GM12878 (cell line): Measurements from ENCODE around the gene SLC35F3. TPM values are rescaled to one million over a fixed set of nuclear protein-coding genes. Genes with fewer than 3 reads are reported as not detected.

ENCODE experiments used
- ATAC-seq: fragments of 200-7000 bp; cut with Tn5 transposase; 3 replicates; pipeline ENCODE4 v1.9.1; 2020; ENCODE audit warnings: mild to moderate bottlenecking, moderate library complexity
- BruUV-seq: library from RNA; stranded (reverse); fragments of 400-500 nt; replicated peaks from 2 replicates; lab custom pipeline; 2021; lab: Mats Ljungman, UMichigan
- CTCF ChIA-PET: fragments of 300-600 bp; sonication (Branson Sonifier 250); formaldehyde crosslinking; extraction: SDS; loops from one replicate; lab custom pipeline; 2021; ENCODE audit warnings: inconsistent platforms; lab: Yijun Ruan, JAX
- POLR2A ChIA-PET: fragments of 350-600 bp; formaldehyde crosslinking; extraction: SDS; loops from one replicate; lab custom pipeline; 2021; ENCODE audit warnings: inconsistent platforms; lab: Charles Lee
- RAD21 ChIA-PET: fragments of 300-600 bp; sonication (Branson Sonifier 250); formaldehyde crosslinking; loops from one replicate; lab custom pipeline; 2023; ENCODE audit warnings: antibody characterized with exemption; ENCODE audit not compliant: unreplicated experiment; lab: Charles Lee
- SMC1A ChIA-PET: fragments of 300-600 bp; sonication (Branson Sonifier 250); formaldehyde crosslinking; loops from one replicate; lab custom pipeline; 2023; ENCODE audit not compliant: unreplicated experiment, uncharacterized antibody; lab: Charles Lee
- DNase-seq: peaks from one replicate; pipeline ENCODE4 v3.0.0-alpha.2; 2011; ENCODE audit warnings: low read depth, low spot score
- FAIRE-seq: peaks from 3 replicates; lab custom pipeline; 2011; peaks lifted over from hg19 to GRCh38; lab: Jason Lieb, UNC
- H2AFZ ChIP-seq: 2 replicates; pipeline ENCODE4 v1.6.0; 2011; ENCODE audit warnings: low read depth, low read length, control low read depth; ENCODE audit not compliant: control insufficient read depth
- H3K27ac ChIP-seq: 2 replicates; pipeline ENCODE4 v1.5.1; 2011; ENCODE audit warnings: control low read depth; ENCODE audit not compliant: control insufficient read depth, insufficient read depth
- H3K27me3 ChIP-seq, 2 experiments: replicated peaks in 1 of 2; 2 replicates each; pipeline versions ENCODE4 v1.6.0 to v1.6.1; 2011; ENCODE audit warnings: low read length in 1 of 2; ENCODE audit not compliant: control insufficient read depth in 2 of 2, insufficient read depth in 2 of 2
- H3K36me3 ChIP-seq, 2 experiments: 2 replicates each; pipeline ENCODE4 v1.5.1; 2011; ENCODE audit warnings: low read length in 1 of 2; ENCODE audit not compliant: control insufficient read depth in 2 of 2, insufficient read depth in 2 of 2
- H3K4me1 ChIP-seq: 2 replicates; pipeline ENCODE4 v1.6.1; 2011; ENCODE audit warnings: mild to moderate bottlenecking, low read length, moderate library complexity, mixed read lengths; ENCODE audit not compliant: control insufficient read depth, insufficient read depth
- H3K4me2 ChIP-seq: 2 replicates; pipeline ENCODE4 v1.6.0; 2011; ENCODE audit warnings: control low read depth; ENCODE audit not compliant: control insufficient read depth, insufficient read depth
- H3K4me3 ChIP-seq: fragments of 200-600 bp; sonication (generic); 2 replicates; pipeline ENCODE4 v1.5.1; 2016
- H3K79me2 ChIP-seq: 2 replicates; pipeline ENCODE4 v1.6.0; 2011; ENCODE audit warnings: low read length; ENCODE audit not compliant: control insufficient read depth, insufficient read depth
- H3K9ac ChIP-seq: 2 replicates; pipeline ENCODE4 v1.8.0; 2011; ENCODE audit warnings: low read length, control low read depth, mixed read lengths; ENCODE audit not compliant: control insufficient read depth, insufficient read depth
- H3K9me3 ChIP-seq: replicated peaks from 3 replicates; pipeline ENCODE4 v1.5.1; 2011; ENCODE audit warnings: mild to moderate bottlenecking, low read length; ENCODE audit not compliant: control insufficient read depth, insufficient read depth
- H4K20me1 ChIP-seq: 2 replicates; pipeline ENCODE4 v1.6.0; 2011; ENCODE audit not compliant: control insufficient read depth, insufficient read depth
- EP300 ChIP-seq, 2 experiments: fragments of 150-350 bp in 1 of 2; IDR thresholded peaks; 2 replicates each; pipeline ENCODE4 v1.6.1; 2011 to 2012; ENCODE audit warnings: low read depth in 2 of 2, low read length in 2 of 2, borderline replicate concordance in 1 of 2, improper control_type of control experiment in 1 of 2, inconsistent platforms in 1 of 2; ENCODE audit not compliant: control insufficient read depth in 1 of 2
- NBN ChIP-seq: fragments of 450-650 bp; IDR thresholded peaks from 2 replicates; pipeline ENCODE4 v1.6.1; 2016
- NR2C2 ChIP-seq: IDR thresholded peaks from 2 replicates; pipeline ENCODE4 v1.6.1; 2011; ENCODE audit warnings: borderline replicate concordance, low read depth; ENCODE audit not compliant: control insufficient read depth, insufficient read length
- POLR2AphosphoS2 ChIP-seq: IDR thresholded peaks from 2 replicates; pipeline ENCODE4 v1.6.1; 2011; ENCODE audit warnings: low read depth, mild to moderate bottlenecking, low read length, improper control_type of control experiment, moderate library complexity
- RB1 ChIP-seq: fragments of 450-650 bp; formaldehyde crosslinking; IDR thresholded peaks from 2 replicates; pipeline ENCODE4 v1.6.1; 2017; ENCODE audit warnings: mild to moderate bottlenecking, borderline replicate concordance
- TARDBP ChIP-seq: IDR thresholded peaks from 2 replicates; pipeline ENCODE4 v1.6.1; 2016; ENCODE audit warnings: borderline replicate concordance
- ZZZ3 ChIP-seq: IDR thresholded peaks from 2 replicates; pipeline ENCODE4 v1.6.1; 2011; ENCODE audit warnings: low read depth; ENCODE audit not compliant: control insufficient read depth, insufficient read length
- in situ Hi-C: fragments of 300-500 bp; cut with MboI; formaldehyde crosslinking; loops from 9 replicates; pipeline ENCODE4 v1.14.3; 2018; ENCODE audit warnings: mixed read lengths
- intact Hi-C: fragments of 100-400 bp; cut with micrococcal nuclease; formaldehyde crosslinking; loops from one replicate; pipeline ENCODE4 v1.14.2; 2022; ENCODE audit not compliant: unreplicated experiment
- polyA plus RNA-seq, 11 experiments: library from polyadenylated mRNA; depleted of rRNA in 4 of 11; unstranded in 6 of 11; stranded (reverse) in 5 of 11; fragments of >200 nt; fragmentation: Nextera tagmentation in 4 of 11; fragmentation: Illumina TruSeq in 1 of 11; extraction: Ambion mirVana in 4 of 11; extraction: Trizol in 1 of 11; gene quantifications; 1 replicate in 1 of 11; 2 replicates in 10 of 11; pipeline versions ENCODE4 v1.2.1 to v1.2.3, GENCODE V29; 2011 to 2016; ENCODE audit warnings: inconsistent platforms in 2 of 11, missing spikeins in 2 of 11, low read depth in 1 of 11
- total RNA-seq, 4 experiments: library from RNA; depleted of rRNA in 3 of 4; stranded (reverse); fragments of >200 nt in 3 of 4; fragmentation: Illumina TruSeq in 1 of 4; extraction: Trizol in 1 of 4; gene quantifications; 2 replicates each; pipeline versions ENCODE4 v1.2.1 to v1.2.3, GENCODE V29; 2013 to 2021
- TF ChIP-seq, protein P1 (sequence below): IDR thresholded peaks from 2 replicates; pipeline ENCODE4 v1.6.1; 2012; ENCODE audit warnings: low read depth, low read length, improper control_type of control experiment
- TF ChIP-seq, protein P2 (sequence below): fragments of 450-650 bp; IDR thresholded peaks from 2 replicates; pipeline ENCODE4 v1.6.1; 2017; ENCODE audit warnings: mild to moderate bottlenecking, low read depth, inconsistent platforms; ENCODE audit not compliant: poor library complexity, severe bottlenecking
- TF ChIP-seq, protein P3 (sequence below): IDR thresholded peaks from 2 replicates; pipeline ENCODE4 v1.6.1; 2011; ENCODE audit warnings: borderline replicate concordance, low read depth, mild to moderate bottlenecking, moderate library complexity, mixed read lengths, low read length; ENCODE audit not compliant: insufficient read depth; ENCODE audit errors: extremely low read length
- TF ChIP-seq, protein P4 (sequence below): IDR thresholded peaks from 2 replicates; pipeline ENCODE4 v1.6.1; 2011; ENCODE audit warnings: low read depth, mild to moderate bottlenecking, low read length, moderate library complexity, borderline replicate concordance; ENCODE audit errors: extremely low read depth

Gene SLC35F3
- total and polyA plus RNA-seq, 10 of the 15 experiments (the other 5 are each of a cell fraction or from before 2014, with no cell fraction given), result 1.0 to 8.6 (median 5.7) TPM

DNA sequence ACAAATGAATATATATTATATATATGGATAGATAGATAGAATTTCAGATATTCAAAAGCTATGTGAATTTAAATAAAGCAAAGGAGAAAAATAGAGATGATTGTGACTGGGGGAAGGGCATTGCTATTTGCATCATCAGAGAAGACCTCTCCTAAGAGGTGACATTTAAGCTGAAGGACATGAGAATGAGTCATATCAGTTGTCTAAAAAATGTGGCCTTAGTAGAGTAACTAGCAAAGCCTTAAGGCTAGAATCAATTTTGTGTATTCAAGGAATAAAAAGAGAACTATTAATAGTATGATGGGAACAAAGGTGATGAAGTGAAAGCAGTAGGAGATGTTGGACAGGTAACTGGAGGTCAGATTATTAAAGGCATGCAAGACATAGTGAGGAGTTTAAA, 34.8 kb upstream of the SLC35F3 start:
- no peaks in the 10 kb centered on the region for H3K9me3 ChIP-seq
- H3K27me3 ChIP-seq, result no peaks in the 10 kb centered on the region
- no peaks in the 10 kb centered on the region for H4K20me1 ChIP-seq
- no TSS peak for BruUV-seq
- POLR2A ChIA-PET, result no interaction called here
- H3K9ac ChIP-seq, result no peak overlapping the region
- H2AFZ ChIP-seq, result no peak overlapping the region
- FAIRE-seq, result no peak
- no peak overlapping the region for H3K4me3 ChIP-seq
- H3K36me3 ChIP-seq, result no peaks in the 10 kb centered on the region
- H3K4me1 ChIP-seq, result no peaks in the 10 kb centered on the region
- in situ Hi-C loops (no loop called here), intact Hi-C loops (no loop called here)
- no peak overlapping the region for H3K27ac ChIP-seq
- H3K4me2 ChIP-seq, result no peak overlapping the region
- no peak for DNase-seq
- no peak for ATAC-seq
- TF ChIP-seq EP300 (IDR thresholded peaks at IDR 0.05; ENCODE audit: borderline replicate concordance in 1 of 2, control insufficient read depth in 1 of 2, low read depth in 2 of 2, low read length in 2 of 2), result no peak
- TF ChIP-seq, protein P1, sequence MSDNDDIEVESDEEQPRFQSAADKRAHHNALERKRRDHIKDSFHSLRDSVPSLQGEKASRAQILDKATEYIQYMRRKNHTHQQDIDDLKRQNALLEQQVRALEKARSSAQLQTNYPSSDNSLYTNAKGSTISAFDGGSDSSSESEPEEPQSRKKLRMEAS, result no peak
- no peak for TF ChIP-seq RB1
- TF ChIP-seq, protein P2, sequence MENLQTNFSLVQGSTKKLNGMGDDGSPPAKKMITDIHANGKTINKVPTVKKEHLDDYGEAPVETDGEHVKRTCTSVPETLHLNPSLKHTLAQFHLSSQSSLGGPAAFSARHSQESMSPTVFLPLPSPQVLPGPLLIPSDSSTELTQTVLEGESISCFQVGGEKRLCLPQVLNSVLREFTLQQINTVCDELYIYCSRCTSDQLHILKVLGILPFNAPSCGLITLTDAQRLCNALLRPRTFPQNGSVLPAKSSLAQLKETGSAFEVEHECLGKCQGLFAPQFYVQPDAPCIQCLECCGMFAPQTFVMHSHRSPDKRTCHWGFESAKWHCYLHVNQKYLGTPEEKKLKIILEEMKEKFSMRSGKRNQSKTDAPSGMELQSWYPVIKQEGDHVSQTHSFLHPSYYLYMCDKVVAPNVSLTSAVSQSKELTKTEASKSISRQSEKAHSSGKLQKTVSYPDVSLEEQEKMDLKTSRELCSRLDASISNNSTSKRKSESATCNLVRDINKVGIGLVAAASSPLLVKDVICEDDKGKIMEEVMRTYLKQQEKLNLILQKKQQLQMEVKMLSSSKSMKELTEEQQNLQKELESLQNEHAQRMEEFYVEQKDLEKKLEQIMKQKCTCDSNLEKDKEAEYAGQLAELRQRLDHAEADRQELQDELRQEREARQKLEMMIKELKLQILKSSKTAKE, result no peak
- TF ChIP-seq, protein P3, sequence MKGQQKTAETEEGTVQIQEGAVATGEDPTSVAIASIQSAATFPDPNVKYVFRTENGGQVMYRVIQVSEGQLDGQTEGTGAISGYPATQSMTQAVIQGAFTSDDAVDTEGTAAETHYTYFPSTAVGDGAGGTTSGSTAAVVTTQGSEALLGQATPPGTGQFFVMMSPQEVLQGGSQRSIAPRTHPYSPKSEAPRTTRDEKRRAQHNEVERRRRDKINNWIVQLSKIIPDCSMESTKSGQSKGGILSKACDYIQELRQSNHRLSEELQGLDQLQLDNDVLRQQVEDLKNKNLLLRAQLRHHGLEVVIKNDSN, result no peak
- TF ChIP-seq NR2C2, result no peak
- TF ChIP-seq TARDBP, result no peak
- no peak for TF ChIP-seq POLR2AphosphoS2
- no peak for TF ChIP-seq NBN
- TF ChIP-seq, protein P4, sequence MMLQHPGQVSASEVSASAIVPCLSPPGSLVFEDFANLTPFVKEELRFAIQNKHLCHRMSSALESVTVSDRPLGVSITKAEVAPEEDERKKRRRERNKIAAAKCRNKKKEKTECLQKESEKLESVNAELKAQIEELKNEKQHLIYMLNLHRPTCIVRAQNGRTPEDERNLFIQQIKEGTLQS, result no peak
- no peak for TF ChIP-seq ZZZ3
- CTCF ChIA-PET, result no interaction called here
- RAD21 ChIA-PET, result no interaction called here
- SMC1A ChIA-PET, result no interaction called here
- H3K79me2 ChIP-seq, result no peaks in the 10 kb centered on the region
